DOHH2 (cell line): ENCODE measurements around the gene KDM7A.

ENCODE experiments used
- EZH2phosphoT487 ChIP-seq: fragments of 200-600 bp; sonication (generic); IDR thresholded peaks from 2 replicates; pipeline ENCODE4 v1.6.1; 2017; ENCODE audit warnings: borderline replicate concordance, mild to moderate bottlenecking, antibody characterized with exemption, low read length, moderate library complexity, mixed read lengths
- TF ChIP-seq, protein P1 (sequence below): fragments of 200-600 bp; sonication (generic); IDR thresholded peaks from one replicate; pipeline ENCODE4 v1.5.1; 2014; ENCODE audit warnings: antibody characterized with exemption, mild to moderate bottlenecking, low read depth, low read length; ENCODE audit not compliant: poor library complexity, severe bottlenecking

- TF ChIP-seq, protein P1, sequence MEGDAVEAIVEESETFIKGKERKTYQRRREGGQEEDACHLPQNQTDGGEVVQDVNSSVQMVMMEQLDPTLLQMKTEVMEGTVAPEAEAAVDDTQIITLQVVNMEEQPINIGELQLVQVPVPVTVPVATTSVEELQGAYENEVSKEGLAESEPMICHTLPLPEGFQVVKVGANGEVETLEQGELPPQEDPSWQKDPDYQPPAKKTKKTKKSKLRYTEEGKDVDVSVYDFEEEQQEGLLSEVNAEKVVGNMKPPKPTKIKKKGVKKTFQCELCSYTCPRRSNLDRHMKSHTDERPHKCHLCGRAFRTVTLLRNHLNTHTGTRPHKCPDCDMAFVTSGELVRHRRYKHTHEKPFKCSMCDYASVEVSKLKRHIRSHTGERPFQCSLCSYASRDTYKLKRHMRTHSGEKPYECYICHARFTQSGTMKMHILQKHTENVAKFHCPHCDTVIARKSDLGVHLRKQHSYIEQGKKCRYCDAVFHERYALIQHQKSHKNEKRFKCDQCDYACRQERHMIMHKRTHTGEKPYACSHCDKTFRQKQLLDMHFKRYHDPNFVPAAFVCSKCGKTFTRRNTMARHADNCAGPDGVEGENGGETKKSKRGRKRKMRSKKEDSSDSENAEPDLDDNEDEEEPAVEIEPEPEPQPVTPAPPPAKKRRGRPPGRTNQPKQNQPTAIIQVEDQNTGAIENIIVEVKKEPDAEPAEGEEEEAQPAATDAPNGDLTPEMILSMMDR = no peak
- no peak for TF ChIP-seq EZH2phosphoT487
Measured at GRCh38 chr7:140069298-140069949, 107.4 kb downstream of the KDM7A start.
